IgD-negative memory B cell (primary cell): Measurements from ENCODE around the gene EPB41L5. TPM values are rescaled to one million over a fixed set of nuclear protein-coding genes. Genes with fewer than 3 reads are reported as not detected.
"Not testable (repeated sequence)": the region's sequence is repeated elsewhere in the genome, so short reads cannot be mapped to it uniquely, and the experiment has no call there.

Source experiments
- H3K27ac Mint-ChIP-seq, 3 donors: one replicate each; pipeline ENCODE4 v1.8.0; 2020 to 2022; ENCODE audit warnings: mild to moderate bottlenecking in 3 of 3, mixed read lengths in 3 of 3, moderate library complexity in 1 of 3
- H3K27me3 Mint-ChIP-seq: one replicate; pipeline ENCODE4 v1.8.0; 2021; ENCODE audit warnings: mixed read lengths
- H3K36me3 Mint-ChIP-seq: one replicate; pipeline ENCODE4 v1.8.0; 2020; ENCODE audit warnings: mild to moderate bottlenecking, mixed read lengths
- H3K4me1 Mint-ChIP-seq, 3 donors: one replicate each; pipeline ENCODE4 v1.8.0; 2020 to 2022; ENCODE audit warnings: mixed read lengths in 3 of 3, mild to moderate bottlenecking in 1 of 3
- H3K4me3 Mint-ChIP-seq, 4 donors: one replicate each; pipeline ENCODE4 v1.8.0; 2020 to 2022; ENCODE audit warnings: mild to moderate bottlenecking in 4 of 4, mixed read lengths in 4 of 4, moderate library complexity in 3 of 4
- H3K9me3 Mint-ChIP-seq, 3 donors: one replicate each; pipeline ENCODE4 v1.8.0; 2020 to 2021; ENCODE audit warnings: mixed read lengths in 3 of 3, mild to moderate bottlenecking in 1 of 3
- polyA plus RNA-seq: library from polyadenylated mRNA; unstranded; fragments of 300-500 nt; fragmentation: Illumina TruSeq; gene quantifications from one replicate; pipeline ENCODE4 v1.2.3, GENCODE V29; 2021

The EPB41L5 gene
- polyA plus RNA-seq, 1 donor from 2014 or later, result 3.9 TPM

DNA sequence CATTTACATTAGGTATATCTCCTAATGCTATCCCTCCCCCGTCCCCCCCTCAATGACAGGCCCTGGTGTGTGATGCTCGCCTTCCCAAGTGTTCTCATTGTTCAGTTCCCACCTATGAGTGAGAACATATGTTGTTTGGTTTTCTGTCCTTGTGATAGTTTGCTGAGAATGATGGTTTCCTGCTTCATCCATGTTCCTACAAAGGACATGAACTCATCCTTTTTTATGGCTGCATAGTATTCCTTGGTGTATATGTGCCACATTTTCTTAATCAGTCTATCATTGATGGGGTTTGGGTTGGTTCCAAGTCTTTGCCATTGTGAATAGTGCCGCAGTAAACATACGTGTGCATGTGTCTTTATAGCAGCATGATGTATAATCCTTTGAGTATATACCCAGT lies 32.9 kb downstream of the EPB41L5 start:
- not testable (repeated sequence) for H3K27ac Mint-ChIP-seq, H3K27me3 Mint-ChIP-seq, H3K4me3 Mint-ChIP-seq
- Mint-ChIP-seq H3K36me3 (peaks cover 14% of the 10 kb centered on the region), H3K4me1 (peaks cover 7 to 18% (median 14%) of the 10 kb centered on the region in 3 donors), H3K9me3 (peaks cover 3 to 23% (median 5%) of the 10 kb centered on the region in 3 donors)

DNA sequence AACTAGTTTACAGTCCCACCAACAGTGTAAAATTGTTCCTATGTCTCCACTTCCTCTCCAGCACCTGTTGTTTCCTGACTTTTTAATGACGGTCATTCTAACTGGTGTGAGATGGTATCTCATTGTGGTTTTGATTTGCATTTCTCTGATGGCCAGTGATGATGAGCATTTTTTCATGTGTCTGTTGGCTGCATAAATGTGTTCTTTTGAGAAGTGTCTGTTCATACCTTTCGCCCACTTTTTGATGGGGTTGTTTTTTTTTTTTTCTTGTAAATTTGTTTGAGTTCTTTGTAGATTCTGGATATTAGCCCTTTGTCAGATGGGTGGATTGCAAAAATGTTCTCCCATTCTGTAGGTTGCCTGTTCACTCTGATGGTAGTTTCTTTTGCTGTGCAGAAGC lies 33.4 kb downstream of the EPB41L5 start:
- Mint-ChIP-seq H3K4me3 (peak overlapping the region in 1 of 4 donors; percentile 38), H3K9me3 (peaks cover 3 to 23% (median 5%) of the 10 kb centered on the region in 3 donors), H3K36me3 (peaks cover 15% of the 10 kb centered on the region), H3K4me1 (peaks cover 7 to 18% (median 14%) of the 10 kb centered on the region in 3 donors)
- H3K27me3 Mint-ChIP-seq, H3K27ac Mint-ChIP-seq: not testable (repeated sequence)

DNA sequence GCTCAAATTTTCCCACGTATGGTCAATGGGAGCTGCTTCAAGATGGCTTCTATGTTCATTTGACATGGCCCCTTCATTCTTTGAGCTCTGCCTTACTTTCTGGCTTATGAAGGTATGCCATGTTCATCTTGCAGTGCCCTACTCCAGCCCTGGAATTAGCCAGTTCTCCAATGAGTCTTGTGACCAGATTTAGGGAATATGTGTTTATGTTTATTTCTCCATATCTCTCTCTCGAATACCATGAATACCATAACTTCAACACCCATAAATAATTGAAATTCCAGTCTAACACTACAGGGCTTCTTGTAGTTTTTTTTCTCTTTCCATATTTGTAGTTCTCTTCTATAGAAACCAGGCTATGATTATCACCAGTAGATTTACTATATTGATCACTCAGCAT lies 39.7 kb downstream of the EPB41L5 start:
- peaks cover 1 to 22% (median 7%) of the 10 kb centered on the region in 3 donors for H3K9me3 Mint-ChIP-seq
- peaks cover 2 to 8% (median 4%) of the 10 kb centered on the region in 3 donors for H3K4me1 Mint-ChIP-seq
- H3K4me3 Mint-ChIP-seq, result no peak overlapping the region
- H3K27me3 Mint-ChIP-seq, result no peaks in the 10 kb centered on the region
- no peak overlapping the region for H3K27ac Mint-ChIP-seq
- peaks cover 15% of the 10 kb centered on the region for H3K36me3 Mint-ChIP-seq

DNA sequence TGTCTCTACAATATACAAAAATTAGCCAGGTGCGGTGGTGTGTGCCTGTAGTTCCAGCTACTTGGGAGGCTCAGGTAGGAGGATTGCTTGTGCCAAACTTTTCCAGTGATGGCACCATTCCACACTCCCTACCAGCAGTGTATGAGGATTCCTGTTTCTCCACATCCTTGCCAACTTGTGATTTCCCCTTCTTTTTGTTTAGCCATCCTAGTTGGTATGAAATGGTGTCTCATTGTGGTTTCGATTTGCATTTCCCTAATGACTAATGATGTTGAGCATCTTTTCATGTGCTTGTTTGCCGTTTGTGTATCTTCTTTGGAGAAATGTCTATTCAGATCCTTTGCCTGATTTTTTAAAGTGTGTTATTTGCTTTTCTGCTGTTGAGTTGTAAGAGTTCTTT lies 41.0 kb downstream of the EPB41L5 start:
- Mint-ChIP-seq H3K36me3 (peaks cover 12% of the 10 kb centered on the region), H3K9me3 (peaks cover 1 to 16% (median 7%) of the 10 kb centered on the region in 3 donors), H3K4me3 (no peak overlapping the region)

DNA sequence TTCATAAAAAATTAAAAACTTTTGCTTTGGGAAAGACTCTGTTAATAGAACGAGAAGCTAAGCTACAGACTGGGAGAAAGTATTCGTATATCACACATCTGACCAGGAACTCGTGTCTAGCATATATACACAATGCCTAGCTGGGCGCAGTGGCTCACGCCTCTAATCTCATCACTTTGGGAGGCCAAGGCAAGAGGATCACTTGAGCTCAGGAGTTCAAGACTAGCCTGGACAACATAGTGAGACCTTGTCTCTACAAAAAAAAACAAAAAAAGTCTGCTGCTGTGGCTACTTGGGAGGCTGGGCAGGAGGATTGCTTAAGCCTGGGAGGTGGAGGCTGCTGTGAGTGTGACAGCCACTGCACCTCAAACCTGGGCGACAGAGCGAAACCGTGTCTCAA lies 46.6 kb downstream of the EPB41L5 start:
- H3K27me3 Mint-ChIP-seq, result no peaks in the 10 kb centered on the region
- peaks cover 1 to 4% (median 2%) of the 10 kb centered on the region in 3 donors for H3K4me1 Mint-ChIP-seq

More for the DNA sequence above, 41.0 kb downstream of the EPB41L5 start:
- H3K27me3 Mint-ChIP-seq, result no peaks in the 10 kb centered on the region
- peaks cover 2 to 8% (median 4%) of the 10 kb centered on the region in 3 donors for H3K4me1 Mint-ChIP-seq
- peak overlapping the region in 1 of 3 donors; percentile 9 for H3K27ac Mint-ChIP-seq

DNA sequence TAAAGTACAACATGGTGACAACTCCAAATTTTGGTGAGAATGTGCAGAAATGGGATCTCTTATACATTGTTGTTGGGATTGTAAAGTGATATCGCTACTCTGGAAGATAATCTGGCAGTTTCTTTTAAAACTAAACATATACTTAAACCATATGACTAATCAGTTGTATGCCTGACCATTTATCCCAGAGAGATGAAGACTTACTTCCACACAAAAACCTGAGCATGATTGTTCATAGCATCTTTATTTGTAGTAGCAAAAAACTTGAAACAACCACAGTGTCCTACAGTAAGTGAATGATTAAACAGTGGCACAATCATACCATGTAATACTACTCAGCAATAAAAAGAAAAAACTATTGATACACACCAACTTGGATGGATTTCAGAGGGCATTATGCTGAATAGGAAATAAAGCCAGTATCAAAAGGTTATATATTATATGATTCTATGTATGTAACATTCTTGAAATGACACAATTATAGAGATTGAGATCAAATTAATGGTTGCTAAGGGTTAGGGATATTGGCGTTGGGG lies 47.3 kb downstream of the EPB41L5 start:
- Mint-ChIP-seq H3K9me3 (peaks cover 0 to 3% (median 0%) of the 10 kb centered on the region in 3 donors), H3K36me3 (peaks cover 3% of the 10 kb centered on the region), H3K4me3 (no peak overlapping the region), H3K27me3 (no peaks in the 10 kb centered on the region), H3K4me1 (peaks cover 1 to 4% (median 2%) of the 10 kb centered on the region in 3 donors), H3K27ac (peak overlapping the region in 1 of 3 donors; percentile 14)

More for the DNA sequence above, 46.6 kb downstream of the EPB41L5 start:
- H3K36me3 Mint-ChIP-seq, result peaks cover 2% of the 10 kb centered on the region
- H3K27ac Mint-ChIP-seq, result no peak overlapping the region
- peaks cover 0 to 3% (median 0%) of the 10 kb centered on the region in 3 donors for H3K9me3 Mint-ChIP-seq
- no peak overlapping the region for H3K4me3 Mint-ChIP-seq

DNA sequence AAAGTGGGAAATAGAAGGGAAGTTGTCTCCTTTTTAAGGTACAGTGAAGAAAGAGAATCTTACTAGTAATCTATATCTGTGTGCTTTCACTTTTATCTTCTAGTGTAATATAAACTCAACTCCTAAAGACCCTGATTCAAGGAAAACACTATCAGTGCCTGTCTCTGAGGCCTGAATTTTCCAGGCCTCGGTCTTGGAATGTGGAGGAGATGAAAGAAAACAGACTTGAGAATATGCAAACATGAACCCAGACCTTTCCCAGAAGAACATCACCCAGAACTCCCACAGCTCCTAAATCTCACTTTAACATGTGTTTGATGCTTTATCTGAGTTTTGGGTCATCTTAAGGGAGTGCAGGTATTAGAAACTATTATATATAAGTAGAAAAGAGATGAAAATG lies 51.8 kb downstream of the EPB41L5 start:
- H3K27me3 Mint-ChIP-seq, result no peaks in the 10 kb centered on the region
- no peak overlapping the region for H3K4me3 Mint-ChIP-seq
- H3K27ac Mint-ChIP-seq, result no peak overlapping the region
- H3K4me1 Mint-ChIP-seq, result peaks cover 0 to 1% (median 1%) of the 10 kb centered on the region in 3 donors
- H3K36me3 Mint-ChIP-seq, result peaks cover 5% of the 10 kb centered on the region
- H3K9me3 Mint-ChIP-seq, result no peaks in the 10 kb centered on the region

DNA sequence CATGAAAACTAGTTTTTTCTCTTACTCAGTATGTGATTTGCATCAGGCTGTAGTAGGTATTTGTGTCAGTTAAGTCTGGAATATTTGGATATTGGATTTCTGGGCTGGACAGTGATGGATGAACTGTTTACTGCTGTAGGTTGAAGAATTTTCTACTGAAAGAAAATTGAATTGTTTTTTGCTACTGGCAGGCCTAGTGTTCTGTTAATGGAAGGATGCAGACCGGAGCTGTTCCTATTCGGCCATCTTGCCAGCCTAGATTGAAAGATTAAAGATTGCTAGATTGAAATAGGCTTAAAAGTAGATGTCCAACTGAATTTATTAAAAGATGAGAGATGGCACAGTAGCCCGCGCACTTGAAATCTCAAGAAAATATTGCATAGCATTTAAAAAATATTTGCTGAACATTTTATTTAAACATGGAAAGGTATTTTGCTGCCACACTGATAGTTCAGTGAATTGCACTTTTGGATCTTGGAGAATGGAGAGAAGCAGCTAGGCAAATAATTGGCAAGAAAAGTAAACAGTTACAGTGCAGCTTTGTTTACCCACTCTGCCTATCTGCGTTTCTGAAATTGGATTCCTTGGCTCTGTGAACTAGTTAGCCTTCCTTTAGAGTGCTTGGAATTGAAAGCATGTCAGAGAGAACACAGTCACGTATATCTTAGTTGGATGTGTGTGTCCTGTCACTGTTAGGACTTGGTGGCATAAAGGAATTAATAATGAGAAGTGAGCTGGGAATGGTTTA lies 54.1 kb downstream of the EPB41L5 start:
- Mint-ChIP-seq H3K4me1 (no peaks in the 10 kb centered on the region), H3K4me3 (no peak overlapping the region), H3K27me3 (no peaks in the 10 kb centered on the region), H3K9me3 (peaks cover 0 to 5% (median 0%) of the 10 kb centered on the region in 3 donors), H3K27ac (no peak overlapping the region), H3K36me3 (peaks cover 5% of the 10 kb centered on the region)

DNA sequence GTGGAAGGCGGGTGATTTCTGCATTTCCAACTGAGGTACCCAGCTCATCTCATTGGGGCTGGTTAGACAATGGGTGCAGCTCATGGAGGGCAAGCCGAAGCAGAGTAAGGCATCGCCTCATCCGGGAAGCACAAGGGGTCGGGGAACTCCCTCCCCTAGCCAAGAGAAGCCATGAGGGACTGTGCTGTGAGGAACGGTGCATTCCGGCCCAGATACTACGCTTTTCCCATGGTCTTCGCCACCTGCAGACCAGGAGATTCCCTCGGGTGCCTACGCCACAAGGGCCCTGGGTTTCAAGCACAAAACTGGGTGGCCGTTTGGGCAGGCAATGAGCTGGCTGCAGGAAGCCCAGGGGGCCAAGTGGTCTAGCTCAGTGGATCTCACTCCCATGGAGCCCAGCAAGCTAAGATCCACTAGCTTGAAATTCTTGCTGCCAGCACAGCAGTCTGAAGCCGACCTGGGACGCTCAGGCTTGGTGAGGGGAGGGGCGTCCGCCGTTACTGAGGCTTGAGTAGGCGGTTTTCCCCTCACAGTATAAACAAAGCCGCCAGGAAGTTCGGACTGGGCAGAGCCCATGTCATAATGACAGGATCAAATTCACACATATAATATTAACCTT lies 55.3 kb downstream of the EPB41L5 start:
- not testable (repeated sequence) for H3K36me3 Mint-ChIP-seq, H3K27ac Mint-ChIP-seq, H3K4me1 Mint-ChIP-seq, H3K4me3 Mint-ChIP-seq, H3K9me3 Mint-ChIP-seq, H3K27me3 Mint-ChIP-seq

DNA sequence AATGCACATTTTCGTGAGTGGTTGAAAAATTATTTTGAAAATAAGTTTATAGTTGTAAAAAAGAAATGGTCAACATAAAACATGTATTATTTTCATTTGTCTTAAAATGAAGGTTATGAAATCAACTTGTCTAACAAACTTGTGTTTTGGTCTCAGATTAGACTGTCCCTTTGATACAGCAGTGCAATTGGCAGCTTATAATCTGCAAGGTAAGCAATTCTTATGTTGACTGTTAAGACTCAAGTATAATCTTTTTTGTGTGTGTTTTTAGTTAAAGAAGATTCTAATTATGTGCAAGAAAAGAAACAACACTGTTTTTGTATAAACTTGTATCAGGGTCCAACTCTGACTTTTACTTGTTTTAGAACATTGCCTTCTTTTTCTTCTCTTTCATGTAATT lies 62.7 kb downstream of the EPB41L5 start:
- Mint-ChIP-seq H3K27me3 (no peaks in the 10 kb centered on the region), H3K9me3 (peaks cover 0 to 5% (median 0%) of the 10 kb centered on the region in 3 donors), H3K36me3 (peaks cover 3% of the 10 kb centered on the region), H3K27ac (no peak overlapping the region), H3K4me3 (no peak overlapping the region), H3K4me1 (no peaks in the 10 kb centered on the region)

DNA sequence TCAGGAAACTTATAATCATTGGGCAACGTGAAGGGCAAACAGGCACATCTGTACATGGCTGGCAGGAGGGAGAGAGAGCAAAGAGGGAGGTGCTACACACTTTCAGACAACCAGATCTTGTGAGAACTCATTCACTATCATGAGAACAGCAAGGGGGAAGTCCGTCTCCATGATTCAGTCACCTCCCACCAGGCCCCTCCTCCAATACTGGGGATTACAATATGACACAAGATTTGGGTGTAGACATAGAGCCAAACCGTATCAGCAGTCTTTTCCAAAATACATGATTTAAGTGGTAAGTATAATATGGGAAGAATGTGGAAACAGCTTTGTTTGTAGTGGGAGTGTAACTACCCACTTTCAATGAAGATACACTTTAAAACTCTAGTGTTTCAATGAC lies 65.0 kb downstream of the EPB41L5 start:
- H3K4me3 Mint-ChIP-seq, result no peak overlapping the region
- no peaks in the 10 kb centered on the region for H3K27me3 Mint-ChIP-seq
- no peaks in the 10 kb centered on the region for H3K4me1 Mint-ChIP-seq
- H3K36me3 Mint-ChIP-seq, result peaks cover 9% of the 10 kb centered on the region
- H3K27ac Mint-ChIP-seq, result no peak overlapping the region
- peaks cover 0 to 2% (median 0%) of the 10 kb centered on the region in 3 donors for H3K9me3 Mint-ChIP-seq

DNA sequence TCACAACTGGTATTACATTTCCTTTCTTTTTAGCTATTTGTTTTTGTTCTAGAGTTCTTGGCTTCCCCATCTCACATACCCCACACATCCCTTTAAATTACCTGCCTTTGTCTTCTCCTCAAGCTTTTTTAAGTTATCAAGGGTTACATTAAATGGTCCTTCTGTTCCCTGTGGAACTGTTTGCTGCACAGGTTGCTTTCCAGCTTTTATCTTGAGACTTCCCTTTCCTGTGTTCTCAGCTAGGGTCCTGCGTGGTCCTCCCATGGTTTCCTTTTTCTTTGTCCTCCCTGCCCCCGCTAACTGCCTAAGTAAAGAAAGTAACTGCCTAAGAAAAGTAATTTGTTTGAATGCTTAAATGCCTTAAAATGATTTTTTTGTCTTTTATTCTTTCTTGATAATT lies 66.8 kb downstream of the EPB41L5 start:
- peaks cover 9% of the 10 kb centered on the region for H3K36me3 Mint-ChIP-seq
- no peak overlapping the region for H3K27ac Mint-ChIP-seq
- H3K9me3 Mint-ChIP-seq, result peaks cover 0 to 2% (median 0%) of the 10 kb centered on the region in 3 donors

DNA sequence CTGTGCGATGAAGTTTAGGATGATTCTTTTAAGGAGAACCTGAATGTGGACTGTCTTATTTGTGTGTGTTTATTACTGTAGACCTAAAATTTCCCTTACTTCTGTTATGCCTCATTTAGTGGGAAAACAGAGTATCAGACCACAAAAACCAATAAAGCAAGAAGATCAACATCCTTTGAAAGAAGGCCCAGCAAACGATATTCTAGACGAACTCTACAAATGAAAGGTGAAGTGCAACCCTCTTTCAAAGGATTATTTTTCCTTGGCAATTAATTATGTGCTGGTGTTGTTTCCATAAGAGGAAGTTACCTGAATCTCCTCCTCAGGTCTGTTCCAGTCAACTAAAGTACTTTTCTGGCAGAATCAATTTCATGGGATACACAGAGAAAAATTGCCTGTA lies 78.6 kb downstream of the EPB41L5 start:
- Mint-ChIP-seq H3K9me3 (no peaks in the 10 kb centered on the region), H3K36me3 (peaks cover 6% of the 10 kb centered on the region), H3K27me3 (no peaks in the 10 kb centered on the region), H3K27ac (no peak overlapping the region), H3K4me1 (no peaks in the 10 kb centered on the region), H3K4me3 (no peak overlapping the region)

More for the DNA sequence above, 66.8 kb downstream of the EPB41L5 start:
- Mint-ChIP-seq H3K4me3 (no peak overlapping the region), H3K4me1 (no peaks in the 10 kb centered on the region), H3K27me3 (no peaks in the 10 kb centered on the region)

DNA sequence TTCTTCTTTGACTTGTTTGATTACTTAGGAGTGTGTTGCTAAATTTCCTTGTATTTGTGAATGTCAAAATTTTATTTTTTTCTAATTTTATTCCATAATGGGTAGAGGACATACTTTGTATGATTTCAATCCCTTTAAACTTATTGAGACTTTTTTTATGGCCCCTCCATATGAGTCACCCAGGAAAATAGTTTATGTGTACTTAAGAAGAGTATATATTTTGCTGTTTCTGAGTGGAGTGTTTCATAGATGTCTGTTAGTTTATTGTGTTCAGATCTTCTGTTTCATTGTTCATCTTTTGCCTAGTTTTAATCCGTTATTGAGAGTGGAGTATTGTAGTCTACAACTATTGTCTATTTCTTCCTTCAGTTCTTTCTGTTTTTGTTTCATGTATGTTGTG lies 81.9 kb downstream of the EPB41L5 start:
- Mint-ChIP-seq H3K4me3 (no peak overlapping the region), H3K36me3 (peaks cover 2% of the 10 kb centered on the region), H3K9me3 (no peaks in the 10 kb centered on the region), H3K4me1 (no peaks in the 10 kb centered on the region), H3K27ac (peak overlapping the region in 1 of 3 donors; percentile 21), H3K27me3 (no peaks in the 10 kb centered on the region)

DNA sequence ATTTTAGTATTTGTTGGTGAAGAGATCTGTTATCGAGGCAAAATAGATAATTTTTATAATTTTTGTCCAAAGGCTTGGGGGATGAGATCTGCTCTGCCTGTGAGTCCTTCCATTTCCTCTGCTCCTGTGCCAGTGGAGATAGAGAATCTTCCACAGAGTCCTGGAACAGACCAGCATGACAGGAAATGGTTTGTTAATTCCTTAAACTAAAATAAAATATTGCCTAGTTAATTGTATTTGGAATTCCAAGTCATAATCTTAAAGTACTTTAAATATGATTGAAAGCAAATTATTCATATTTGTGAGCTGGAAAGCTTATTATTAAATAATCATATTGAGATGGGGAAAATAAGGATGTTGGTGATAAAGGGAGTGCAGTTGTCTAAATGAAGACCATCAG lies 87.8 kb downstream of the EPB41L5 start:
- Mint-ChIP-seq H3K4me3 (no peak overlapping the region), H3K4me1 (no peaks in the 10 kb centered on the region), H3K36me3 (peaks cover 6% of the 10 kb centered on the region), H3K27ac (no peak overlapping the region), H3K27me3 (no peaks in the 10 kb centered on the region), H3K9me3 (no peaks in the 10 kb centered on the region)
